GM18526 (cell line): ENCODE measurements around the gene LAMA3.

Source experiments
- POLR2A ChIP-seq: IDR thresholded peaks from 3 replicates; pipeline ENCODE4 v1.6.1; 2011; ENCODE audit not compliant: insufficient read length; ENCODE audit errors: extremely low read depth

The LAMA3 gene

DNA sequence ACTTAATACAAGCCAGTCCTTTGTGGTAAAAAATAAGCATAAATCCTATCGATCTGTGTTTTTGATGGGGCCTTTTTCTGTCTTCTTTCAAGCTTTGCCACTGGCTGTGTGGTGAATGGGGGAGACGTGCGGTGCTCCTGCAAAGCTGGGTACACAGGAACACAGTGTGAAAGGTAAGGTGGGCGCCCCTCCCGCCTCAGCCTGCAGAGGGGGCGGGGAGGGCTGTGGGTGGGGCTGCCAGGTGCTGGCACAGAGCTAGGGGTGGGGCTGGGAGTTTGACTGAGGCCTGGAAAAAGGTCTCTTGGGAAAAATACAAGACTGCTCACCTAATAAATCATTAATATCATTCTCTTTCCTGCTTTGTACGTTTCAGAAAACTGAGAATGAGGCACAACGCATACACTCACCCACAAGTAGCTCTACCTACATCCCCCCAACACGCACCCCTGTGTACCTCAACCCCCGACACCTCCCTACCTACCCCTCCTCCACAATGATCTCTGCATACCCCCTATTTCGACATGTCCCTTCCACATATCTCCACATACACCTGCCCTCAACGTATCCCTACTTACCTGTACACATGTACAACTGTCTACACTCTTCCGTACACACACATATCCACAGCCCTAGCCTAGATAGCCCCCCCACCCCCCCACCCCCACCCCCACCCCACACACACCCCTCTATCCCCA is 195.6 kb downstream of the LAMA3 start:
- TF ChIP-seq POLR2A: no peak

- TF ChIP-seq POLR2A: no peak
Measured at GRCh38 chr18:23885750-23886149, 196.5 kb downstream of the LAMA3 start.

DNA sequence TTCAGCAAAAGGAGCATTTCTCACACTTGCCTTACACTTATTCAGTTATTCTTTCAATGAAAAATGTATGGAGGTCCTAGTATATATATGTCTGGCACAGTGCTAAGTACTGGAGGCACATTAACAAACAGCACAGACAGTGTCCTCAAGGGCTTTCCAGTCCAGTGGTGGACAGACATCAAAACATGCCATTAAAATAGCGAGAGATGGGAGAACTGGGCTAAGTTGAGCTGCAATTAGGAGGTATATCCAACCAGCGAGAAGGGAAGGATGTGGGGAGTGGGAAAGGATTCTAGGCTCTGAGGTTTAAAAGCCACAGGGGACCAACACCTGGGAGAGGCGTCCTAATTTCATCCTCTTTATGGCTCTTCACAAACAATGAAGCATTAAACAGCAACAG is 197.8 kb downstream of the LAMA3 start:
- no peak for TF ChIP-seq POLR2A

DNA sequence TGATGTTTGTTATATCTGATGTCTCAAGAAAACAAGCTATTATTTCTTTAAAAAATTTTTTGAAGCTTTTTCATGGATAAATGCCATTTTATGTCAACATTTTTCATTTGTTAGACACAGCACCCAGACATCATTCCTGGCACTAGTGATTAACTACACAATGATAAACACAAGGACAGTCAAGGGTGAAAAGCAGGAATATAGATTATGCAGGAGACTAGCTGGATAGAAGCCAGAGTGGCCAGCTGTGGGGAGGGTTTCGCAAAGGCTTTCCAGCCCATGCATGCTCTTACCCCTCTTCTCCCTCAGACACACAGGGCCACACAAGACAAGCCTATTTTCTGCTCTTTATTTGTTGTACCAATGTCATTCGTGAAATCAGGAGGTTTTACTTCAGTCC is 198.2 kb downstream of the LAMA3 start:
- no peak for TF ChIP-seq POLR2A

- TF ChIP-seq POLR2A: no peak
Measured at GRCh38 chr18:23888881-23889280, 199.6 kb downstream of the LAMA3 start.

DNA sequence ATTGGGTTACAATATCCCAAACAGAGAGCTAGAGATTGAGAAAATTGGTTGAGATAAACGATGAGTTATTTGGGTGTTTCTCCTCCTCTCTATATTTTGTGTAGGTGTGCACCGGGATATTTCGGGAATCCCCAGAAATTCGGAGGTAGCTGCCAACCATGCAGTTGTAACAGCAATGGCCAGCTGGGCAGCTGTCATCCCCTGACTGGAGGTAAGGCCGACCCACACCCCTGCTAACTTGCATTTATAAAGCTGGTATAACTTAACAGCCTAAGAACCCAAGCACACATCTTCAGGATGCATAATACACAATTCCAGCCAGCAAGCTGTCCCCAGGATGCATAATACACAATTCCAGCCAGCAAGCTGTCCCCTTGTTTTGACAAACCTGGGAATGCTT is 200.7 kb downstream of the LAMA3 start:
- no peak for TF ChIP-seq POLR2A

DNA sequence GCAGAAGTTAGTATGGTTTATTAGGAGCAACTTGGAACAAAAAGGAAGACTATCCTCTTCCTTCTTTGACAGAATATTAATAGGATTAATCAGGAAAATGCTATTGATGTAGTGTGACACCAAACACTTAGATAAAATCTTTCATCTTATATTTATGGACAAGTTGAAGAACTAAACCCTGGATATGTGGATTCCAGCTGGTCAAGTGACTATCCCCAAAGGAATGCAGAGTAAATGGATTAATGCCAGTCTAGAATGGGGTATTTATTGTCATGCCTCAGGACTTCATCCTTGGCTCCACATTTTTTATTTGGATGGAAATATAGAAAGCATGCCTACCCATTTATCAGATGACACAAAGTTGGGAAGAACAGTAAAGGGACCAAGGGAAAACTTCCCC is 201.3 kb downstream of the LAMA3 start:
- TF ChIP-seq POLR2A: no peak

GRCh38 chr18:23893653-23894052 is 204.4 kb downstream of the LAMA3 start:
- no peak for TF ChIP-seq POLR2A

- no peak for TF ChIP-seq POLR2A
Measured at GRCh38 chr18:23894661-23895175, 205.5 kb downstream of the LAMA3 start.

DNA sequence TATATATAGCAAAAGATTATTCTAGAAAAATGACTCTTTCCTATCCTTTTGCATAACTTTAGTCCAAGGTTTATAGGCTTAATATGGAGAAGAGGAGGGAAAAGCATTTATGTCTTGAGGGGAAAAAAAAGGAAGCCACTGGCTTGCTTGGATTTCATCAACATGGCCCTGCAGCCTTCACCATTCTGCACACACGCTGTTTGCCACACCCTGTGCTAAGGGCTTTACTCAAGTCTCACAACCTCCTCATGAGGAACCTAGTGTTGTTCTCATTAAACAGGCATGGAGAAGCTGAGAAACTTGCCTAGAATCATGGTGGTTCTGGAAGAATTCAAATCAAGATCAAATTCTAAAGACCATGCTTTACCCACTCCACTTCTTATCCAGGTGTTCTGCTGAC is 208.0 kb downstream of the LAMA3 start:
- TF ChIP-seq POLR2A: no peak

DNA sequence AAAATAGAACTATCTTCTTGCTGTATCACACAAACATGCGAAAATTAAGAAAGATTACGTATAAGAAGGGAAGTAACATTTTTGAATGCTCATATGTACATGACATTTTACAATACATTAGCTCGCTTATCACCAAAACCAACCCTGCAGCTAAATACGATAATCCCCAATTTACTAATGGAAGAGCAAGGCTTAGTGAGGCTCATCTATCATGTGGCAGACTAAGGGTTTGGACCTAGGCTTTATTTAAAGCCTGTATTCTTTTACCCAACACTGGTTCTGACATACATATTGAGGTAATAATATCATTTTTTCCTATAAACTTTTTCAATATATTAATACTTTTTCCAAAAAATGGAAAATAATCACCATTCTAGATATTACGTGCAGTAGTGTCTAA is 208.5 kb downstream of the LAMA3 start:
- no peak for TF ChIP-seq POLR2A

DNA sequence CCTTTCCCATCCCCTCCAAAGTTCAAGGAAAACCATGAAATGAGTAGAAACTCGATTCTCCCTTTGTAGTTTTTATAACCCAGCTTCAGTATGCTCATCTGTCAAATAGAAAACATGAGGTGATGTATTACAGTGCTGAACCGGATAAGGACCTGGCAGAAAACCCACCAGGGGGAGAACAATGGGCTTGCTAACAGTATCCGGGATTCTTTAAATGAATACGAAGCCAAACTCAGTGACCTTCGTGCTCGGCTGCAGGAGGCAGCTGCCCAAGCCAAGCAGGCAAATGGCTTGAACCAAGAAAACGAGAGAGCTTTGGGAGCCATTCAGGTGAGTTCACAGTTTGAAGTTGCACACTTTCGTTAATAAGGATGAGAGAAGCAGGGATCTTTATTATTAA is 211.7 kb downstream of the LAMA3 start:
- no peak for TF ChIP-seq POLR2A

GRCh38 chr18:23902396-23902795 is 213.1 kb downstream of the LAMA3 start:
- TF ChIP-seq POLR2A: no peak

DNA sequence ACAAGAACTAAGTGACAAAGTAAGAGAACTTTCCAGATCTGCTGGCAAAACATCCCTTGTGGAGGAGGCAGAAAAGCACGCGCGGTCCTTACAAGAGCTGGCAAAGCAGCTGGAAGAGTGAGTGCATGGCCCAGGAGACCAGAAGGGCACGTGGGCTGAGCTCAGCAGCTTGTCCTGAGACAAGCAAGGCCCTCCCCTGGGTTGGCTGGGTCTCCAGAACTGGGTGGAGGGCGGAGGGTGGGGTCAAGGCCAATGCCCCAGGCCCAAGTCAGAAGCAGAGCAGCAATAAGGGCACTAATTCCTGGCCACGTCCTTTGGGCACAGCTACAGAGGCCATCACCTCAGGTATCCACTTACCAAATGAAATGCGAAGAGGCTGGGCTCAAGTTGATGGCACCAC is 214.7 kb downstream of the LAMA3 start:
- TF ChIP-seq POLR2A: no peak

DNA sequence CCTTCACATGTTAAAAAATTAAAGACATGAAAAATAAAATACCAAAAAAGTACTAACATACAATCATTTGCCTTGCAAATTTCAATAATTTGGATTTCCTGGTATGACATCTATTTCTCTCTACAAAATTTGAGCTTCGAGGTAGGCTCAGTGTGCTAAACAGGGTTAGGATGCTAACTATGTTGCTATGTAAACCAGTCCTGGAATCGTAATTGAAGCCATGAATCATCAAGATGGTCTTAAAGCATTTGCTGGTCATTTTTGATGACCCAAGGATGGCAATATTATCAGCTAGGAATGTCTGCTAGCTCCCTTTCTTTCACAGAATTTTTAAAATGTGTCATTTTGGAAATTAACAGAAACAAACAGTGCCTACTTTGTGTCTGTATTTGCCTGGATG is 217.4 kb downstream of the LAMA3 start:
- TF ChIP-seq POLR2A: no peak

GRCh38 chr18:23908827-23909226 is 219.6 kb downstream of the LAMA3 start:
- TF ChIP-seq POLR2A: no peak

DNA sequence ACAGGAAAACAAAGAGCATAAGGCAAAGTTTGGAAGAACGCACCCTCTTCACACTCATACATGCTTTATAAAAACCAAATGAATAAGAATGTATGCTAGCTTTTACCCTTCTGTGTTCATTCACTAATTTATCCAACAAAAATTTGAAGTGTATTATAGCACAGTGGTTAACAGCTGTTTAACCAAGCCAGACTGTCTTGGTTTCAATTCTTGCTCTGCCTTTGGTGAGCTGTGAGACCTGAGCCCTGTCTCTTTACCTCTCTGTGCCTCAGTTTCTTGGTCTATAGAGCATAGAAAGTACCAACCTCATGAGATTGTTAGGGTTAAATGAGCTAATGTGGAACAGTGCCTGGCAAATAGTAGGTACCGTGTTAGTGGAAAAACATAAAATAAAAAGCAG is 220.8 kb downstream of the LAMA3 start:
- TF ChIP-seq POLR2A: no peak
